ENCODE measurements around the gene COL23A1.
A peak's percentile ranks its signal among the peaks of the same experiment; 100 is the strongest.

COL23A1 gene

DNA sequence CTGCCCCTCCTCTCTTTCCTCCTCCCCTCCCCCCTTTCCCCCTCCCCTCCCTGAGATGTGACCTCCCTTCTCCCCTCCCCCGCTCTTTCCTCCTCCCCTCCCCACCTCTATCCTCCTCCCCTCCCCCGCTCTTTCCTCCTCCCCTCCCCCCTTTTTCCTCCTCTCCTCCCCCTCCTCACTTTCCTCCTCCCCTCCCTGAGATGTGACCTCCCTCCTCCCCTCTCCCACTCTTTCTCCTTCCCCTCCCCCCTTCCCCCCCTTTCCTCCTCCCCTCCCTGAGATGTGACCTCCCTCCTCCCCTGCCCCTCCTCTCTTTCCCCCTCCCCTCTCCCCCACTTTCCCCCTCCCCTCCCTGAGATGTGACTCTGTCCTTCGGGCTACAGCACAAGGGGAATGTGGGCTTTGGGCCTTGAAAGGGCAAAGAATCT, 169.8 kb downstream of the COL23A1 start:
- Histone ChIP-seq H3K9ac (ENCODE audit: insufficient read length) (no peak overlapping the region), H3K4me3 (no peak overlapping the region), H3K27ac (no peak overlapping the region), H3K36me3 (ENCODE audit: insufficient read depth, low read length) (no peaks in the 10 kb centered on the region), H3K9me3 (ENCODE audit: low read depth, low read length) (no peaks in the 10 kb centered on the region)
- DNase-seq (ENCODE audit: low read depth, low spot score): no peak
- TF ChIP-seq POLR2AphosphoS5 (IDR thresholded peaks at IDR 0.05; ENCODE audit: borderline replicate concordance, low read depth, low read length) (no peak), FOXP2 (optimal IDR thresholded peaks at IDR 0.05; ENCODE audit: control extremely low read depth, extremely low read length, insufficient read depth) (no peak), EZH2 (IDR thresholded peaks at IDR 0.05) (no peak)

DNA sequence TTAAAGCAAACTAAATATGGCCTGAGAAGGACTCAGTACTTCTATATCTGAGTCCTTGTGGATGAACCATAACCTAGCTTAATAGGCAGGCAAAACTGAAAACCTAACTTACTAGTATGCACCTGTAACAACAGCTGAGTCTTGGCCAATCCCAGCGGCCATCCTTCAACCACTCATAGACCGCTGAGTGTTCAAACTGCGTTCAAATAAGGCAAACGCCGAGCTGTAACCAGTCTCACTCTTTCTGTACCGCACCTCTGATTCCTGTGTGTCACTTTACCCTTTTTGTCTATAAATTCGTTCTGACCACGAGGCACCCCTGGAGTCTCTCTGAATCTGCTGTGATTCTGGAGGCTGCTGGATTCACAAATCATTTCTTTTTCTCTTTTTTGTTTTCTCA, 170.5 kb downstream of the COL23A1 start:
- H3K36me3 ChIP-seq (ENCODE audit: insufficient read depth, low read length): no peaks in the 10 kb centered on the region
- no peak for DNase-seq (ENCODE audit: low read depth, low spot score)
- H3K9me3 ChIP-seq (ENCODE audit: low read depth, low read length): no peaks in the 10 kb centered on the region
- no peak overlapping the region for H3K27ac ChIP-seq
- TF ChIP-seq FOXP2 (optimal IDR thresholded peaks at IDR 0.05; ENCODE audit: control extremely low read depth, extremely low read length, insufficient read depth): no peak
- no peak for TF ChIP-seq EZH2 (IDR thresholded peaks at IDR 0.05)
- no peak for TF ChIP-seq POLR2AphosphoS5 (IDR thresholded peaks at IDR 0.05; ENCODE audit: borderline replicate concordance, low read depth, low read length)
- H3K4me3 ChIP-seq: no peak overlapping the region
- no peak overlapping the region for H3K9ac ChIP-seq (ENCODE audit: insufficient read length)

DNA sequence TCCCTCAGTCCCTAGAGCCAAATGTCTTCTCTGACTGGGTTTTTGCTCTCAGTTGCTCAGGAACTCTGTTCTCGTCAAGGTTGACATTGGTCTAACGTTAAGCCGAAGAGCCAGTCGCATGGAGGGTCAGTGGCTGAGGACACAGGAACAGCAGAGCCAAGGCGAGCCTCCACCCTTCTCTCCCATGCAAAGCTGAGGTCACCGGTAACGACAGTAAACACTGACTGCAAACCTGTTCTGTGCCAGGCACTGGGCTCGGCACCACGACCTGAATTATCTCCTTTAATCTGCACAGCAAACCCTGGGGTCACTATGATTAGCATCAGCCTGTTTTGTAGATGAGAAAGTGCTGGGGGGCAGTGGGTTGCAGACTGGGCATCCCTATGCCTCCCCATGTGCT, 171.0 kb downstream of the COL23A1 start:
- DNase-seq (ENCODE audit: low read depth, low spot score): no peak
- Histone ChIP-seq H3K9me3 (ENCODE audit: low read depth, low read length) (no peaks in the 10 kb centered on the region), H3K36me3 (ENCODE audit: insufficient read depth, low read length) (no peaks in the 10 kb centered on the region), H3K27ac (no peak overlapping the region), H3K9ac (ENCODE audit: insufficient read length) (no peak overlapping the region), H3K4me3 (no peak overlapping the region)
- TF ChIP-seq EZH2 (IDR thresholded peaks at IDR 0.05) (no peak), POLR2AphosphoS5 (IDR thresholded peaks at IDR 0.05; ENCODE audit: borderline replicate concordance, low read depth, low read length) (no peak), FOXP2 (optimal IDR thresholded peaks at IDR 0.05; ENCODE audit: control extremely low read depth, extremely low read length, insufficient read depth) (no peak)

- DNase-seq (ENCODE audit: low read depth, low spot score): no peak
- Histone ChIP-seq H3K27ac (no peak overlapping the region), H3K36me3 (ENCODE audit: insufficient read depth, low read length) (no peaks in the 10 kb centered on the region), H3K9me3 (ENCODE audit: low read depth, low read length) (no peaks in the 10 kb centered on the region), H3K9ac (ENCODE audit: insufficient read length) (no peak overlapping the region), H3K4me3 (no peak overlapping the region)
- no peak for TF ChIP-seq EZH2 (IDR thresholded peaks at IDR 0.05)
- no peak for TF ChIP-seq FOXP2 (optimal IDR thresholded peaks at IDR 0.05; ENCODE audit: control extremely low read depth, extremely low read length, insufficient read depth)
- TF ChIP-seq POLR2AphosphoS5 (IDR thresholded peaks at IDR 0.05; ENCODE audit: borderline replicate concordance, low read depth, low read length): no peak
Observed at GRCh38 chr5:178418471-178419010, 171.7 kb downstream of the COL23A1 start.

DNA sequence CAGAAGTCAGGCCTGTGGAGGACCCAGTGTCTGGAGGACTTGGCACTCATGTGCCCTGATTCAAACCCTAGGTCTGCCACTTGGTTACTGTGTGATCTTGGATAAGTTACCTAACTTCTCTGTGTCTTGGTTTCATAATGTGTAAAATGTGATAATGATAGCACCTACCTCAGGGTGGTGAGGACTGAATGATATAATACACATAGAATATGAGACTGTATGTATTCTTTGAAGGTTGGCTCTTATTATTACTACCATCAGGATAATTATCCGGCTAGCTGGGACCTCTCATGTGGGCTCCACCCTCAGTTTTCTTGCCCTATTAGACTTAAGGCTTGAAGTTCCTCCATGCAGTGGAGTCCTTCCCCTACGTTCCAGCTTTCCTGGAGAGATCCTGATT, 172.2 kb downstream of the COL23A1 start:
- no peak for DNase-seq (ENCODE audit: low read depth, low spot score)
- H3K9ac ChIP-seq (ENCODE audit: insufficient read length): no peak overlapping the region
- no peaks in the 10 kb centered on the region for H3K36me3 ChIP-seq (ENCODE audit: insufficient read depth, low read length)
- H3K9me3 ChIP-seq (ENCODE audit: low read depth, low read length): no peaks in the 10 kb centered on the region
- H3K27ac ChIP-seq: no peak overlapping the region
- no peak overlapping the region for H3K4me3 ChIP-seq
- TF ChIP-seq POLR2AphosphoS5 (IDR thresholded peaks at IDR 0.05; ENCODE audit: borderline replicate concordance, low read depth, low read length) (no peak), EZH2 (IDR thresholded peaks at IDR 0.05) (no peak), FOXP2 (optimal IDR thresholded peaks at IDR 0.05; ENCODE audit: control extremely low read depth, extremely low read length, insufficient read depth) (no peak)

DNA sequence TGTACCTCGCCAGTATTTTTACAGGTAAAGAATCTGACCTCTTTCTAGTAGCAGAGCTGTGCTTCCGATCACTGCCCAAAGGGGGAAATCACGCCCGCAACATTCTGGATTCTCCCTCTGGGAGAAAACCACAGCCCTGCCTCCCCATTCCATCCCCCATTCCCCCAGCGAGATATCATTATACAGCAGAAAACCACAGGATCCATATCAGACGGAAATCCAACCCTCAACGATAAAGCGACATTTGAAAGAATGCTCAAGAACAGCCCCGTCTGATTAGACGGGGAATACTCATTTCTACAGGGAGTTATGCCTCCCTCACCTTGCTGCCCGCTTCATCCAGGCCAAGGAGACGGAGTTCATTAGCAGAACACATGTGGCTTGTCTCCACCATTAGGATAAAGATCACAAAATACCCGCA, 172.8 kb downstream of the COL23A1 start:
- Histone ChIP-seq H3K36me3 (ENCODE audit: insufficient read depth, low read length) (no peaks in the 10 kb centered on the region), H3K9me3 (ENCODE audit: low read depth, low read length) (no peaks in the 10 kb centered on the region), H3K27ac (no peak overlapping the region), H3K4me3 (no peak overlapping the region), H3K9ac (ENCODE audit: insufficient read length) (no peak overlapping the region)
- no peak for TF ChIP-seq EZH2 (IDR thresholded peaks at IDR 0.05)
- TF ChIP-seq FOXP2 (optimal IDR thresholded peaks at IDR 0.05; ENCODE audit: control extremely low read depth, extremely low read length, insufficient read depth): no peak
- no peak for TF ChIP-seq POLR2AphosphoS5 (IDR thresholded peaks at IDR 0.05; ENCODE audit: borderline replicate concordance, low read depth, low read length)
- DNase-seq (ENCODE audit: low read depth, low spot score): peak; percentile 5

GRCh38 chr5:178416919-178417318, 173.3 kb downstream of the COL23A1 start:
- no peak overlapping the region for H3K27ac ChIP-seq

GRCh38 chr5:178416206-178416882, 173.8 kb downstream of the COL23A1 start:
- Histone ChIP-seq H3K27ac (no peak overlapping the region), H3K4me3 (no peak overlapping the region)
- DNase-seq (ENCODE audit: low read depth, low spot score): no peak

More at GRCh38 chr5:178416919-178417318, 173.3 kb downstream of the COL23A1 start:
- DNase-seq (ENCODE audit: low read depth, low spot score): no peak
- H3K9ac ChIP-seq (ENCODE audit: insufficient read length): no peak overlapping the region
- no peak overlapping the region for H3K4me3 ChIP-seq
- H3K36me3 ChIP-seq (ENCODE audit: insufficient read depth, low read length): no peaks in the 10 kb centered on the region
- no peak for TF ChIP-seq EZH2 (IDR thresholded peaks at IDR 0.05)
- TF ChIP-seq FOXP2 (optimal IDR thresholded peaks at IDR 0.05; ENCODE audit: control extremely low read depth, extremely low read length, insufficient read depth): no peak
- no peak for TF ChIP-seq POLR2AphosphoS5 (IDR thresholded peaks at IDR 0.05; ENCODE audit: borderline replicate concordance, low read depth, low read length)
- no peaks in the 10 kb centered on the region for H3K9me3 ChIP-seq (ENCODE audit: low read depth, low read length)

More at GRCh38 chr5:178416206-178416882, 173.8 kb downstream of the COL23A1 start:
- TF ChIP-seq FOXP2 (optimal IDR thresholded peaks at IDR 0.05; ENCODE audit: control extremely low read depth, extremely low read length, insufficient read depth) (no peak), EZH2 (IDR thresholded peaks at IDR 0.05) (no peak), POLR2AphosphoS5 (IDR thresholded peaks at IDR 0.05; ENCODE audit: borderline replicate concordance, low read depth, low read length) (no peak)
- no peaks in the 10 kb centered on the region for H3K36me3 ChIP-seq (ENCODE audit: insufficient read depth, low read length)
- no peaks in the 10 kb centered on the region for H3K9me3 ChIP-seq (ENCODE audit: low read depth, low read length)
- no peak overlapping the region for H3K9ac ChIP-seq (ENCODE audit: insufficient read length)

All from SK-N-MC (cell line).